WTC11 (cell line): ENCODE data around the gene TCP1. TPM values are rescaled to one million over a fixed set of nuclear protein-coding genes. Genes with fewer than 3 reads are reported as not detected.

Experiments
- ATAC-seq: fragments of 200-7000 bp; cut with Tn5 transposase; 2 replicates; pipeline ENCODE4 v1.10.0; 2021; ENCODE audit warnings: mild to moderate bottlenecking, moderate library complexity
- CTCF ChIA-PET: fragments of 300-600 bp; sonication (Branson Sonifier 250); formaldehyde crosslinking; loops from one replicate; lab custom pipeline; 2021; ENCODE audit warnings: antibody characterized with exemption; lab: Charles Lee
- POLR2A ChIA-PET: fragments of 350-600 bp; sonication (Branson Sonifier 250); formaldehyde crosslinking; loops from one replicate; lab custom pipeline; 2021; ENCODE audit warnings: antibody characterized with exemption; lab: Charles Lee
- DNase-seq: peaks from one replicate; pipeline ENCODE4 v3.0.0; 2021; ENCODE audit warnings: low spot score
- H3K27ac Mint-ChIP-seq: 2 replicates; pipeline ENCODE4 v1.8.0; 2021; ENCODE audit warnings: mixed read lengths
- H3K27me3 Mint-ChIP-seq: 2 replicates; pipeline ENCODE4 v1.8.0; 2021; ENCODE audit warnings: low read depth, mild to moderate bottlenecking, moderate library complexity, mixed read lengths
- H3K36me3 Mint-ChIP-seq: 2 replicates; pipeline ENCODE4 v1.8.0; 2021; ENCODE audit warnings: mixed read lengths
- H3K4me1 Mint-ChIP-seq: 2 replicates; pipeline ENCODE4 v1.8.0; 2022; ENCODE audit warnings: mixed read lengths
- H3K4me3 Mint-ChIP-seq: 2 replicates; pipeline ENCODE4 v1.8.0; 2021; ENCODE audit warnings: mild to moderate bottlenecking, moderate library complexity, mixed read lengths
- H3K9me3 Mint-ChIP-seq: 2 replicates; pipeline ENCODE4 v1.8.0; 2021; ENCODE audit warnings: mixed read lengths
- CBFB ChIP-seq: sonication (generic); formaldehyde crosslinking; IDR thresholded peaks from 2 replicates; pipeline ENCODE4 v1.8.1; 2022; ENCODE audit warnings: mild to moderate bottlenecking, low read depth, missing genetic modification reagents
- CDX4 ChIP-seq: fragments of 250-450 bp; sonication (Bioruptor Pico); IDR thresholded peaks from 2 replicates; pipeline ENCODE4 v1.9.0; 2021; ENCODE audit warnings: moderate library complexity, mild to moderate bottlenecking, inconsistent platforms, borderline replicate concordance
- CTCF ChIP-seq: fragments of 200-600 bp; IDR thresholded peaks from 2 replicates; pipeline ENCODE4 v1.8.0; 2022; ENCODE audit warnings: antibody characterized with exemption
- ESRRA ChIP-seq: sonication (generic); formaldehyde crosslinking; IDR thresholded peaks from 2 replicates; pipeline ENCODE4 v1.8.1; 2022; ENCODE audit warnings: mild to moderate bottlenecking, missing genetic modification reagents, borderline replicate concordance
- FOXK1 ChIP-seq: sonication (generic); formaldehyde crosslinking; IDR thresholded peaks from 2 replicates; pipeline ENCODE4 v1.8.0; 2022; ENCODE audit warnings: mild to moderate bottlenecking, moderate library complexity, missing genetic modification reagents
- GABPB1 ChIP-seq: sonication (generic); formaldehyde crosslinking; IDR thresholded peaks from 2 replicates; pipeline ENCODE4 v1.8.1; 2023; ENCODE audit warnings: mild to moderate bottlenecking, missing genetic modification reagents
- JAZF1 ChIP-seq: fragments of 250-450 bp; sonication (Bioruptor Pico); IDR thresholded peaks from 2 replicates; pipeline ENCODE4 v1.9.0; 2021; ENCODE audit warnings: moderate library complexity, mild to moderate bottlenecking, inconsistent platforms
- KAT7 ChIP-seq: sonication (generic); formaldehyde crosslinking; IDR thresholded peaks from 2 replicates; pipeline ENCODE4 v1.8.1; 2023; ENCODE audit warnings: missing genetic modification reagents, mild to moderate bottlenecking, borderline replicate concordance
- MXD4 ChIP-seq: fragments of 250-450 bp; sonication (Bioruptor Pico); IDR thresholded peaks from 2 replicates; pipeline ENCODE4 v1.8.0; 2021; ENCODE audit warnings: mild to moderate bottlenecking, moderate library complexity, borderline replicate concordance
- NR1H2 ChIP-seq: sonication (generic); formaldehyde crosslinking; IDR thresholded peaks from 2 replicates; pipeline ENCODE4 v1.9.0; 2021; ENCODE audit warnings: mild to moderate bottlenecking, moderate library complexity, missing genetic modification reagents
- SMAD4 ChIP-seq: sonication (generic); formaldehyde crosslinking; IDR thresholded peaks from 2 replicates; pipeline ENCODE4 v1.8.0; 2022; ENCODE audit warnings: mild to moderate bottlenecking, missing genetic modification reagents
- TCF7 ChIP-seq: sonication (generic); formaldehyde crosslinking; IDR thresholded peaks from 2 replicates; pipeline ENCODE4 v1.8.0; 2022; ENCODE audit warnings: mild to moderate bottlenecking, low read depth, missing genetic modification reagents, moderate library complexity
- TEAD4 ChIP-seq: sonication (generic); formaldehyde crosslinking; IDR thresholded peaks from 2 replicates; pipeline ENCODE4 v1.8.0; 2022; ENCODE audit warnings: mild to moderate bottlenecking, missing genetic modification reagents
- ZBTB43 ChIP-seq: sonication (generic); formaldehyde crosslinking; IDR thresholded peaks from 2 replicates; pipeline ENCODE4 v1.8.1; 2023; ENCODE audit warnings: mild to moderate bottlenecking, missing genetic modification reagents
- ZNF121 ChIP-seq: sonication (generic); formaldehyde crosslinking; IDR thresholded peaks from 2 replicates; pipeline ENCODE4 v1.8.0; 2023; ENCODE audit warnings: missing genetic modification reagents
- total RNA-seq: library from RNA; stranded (reverse); gene quantifications from 3 replicates; pipeline ENCODE4 v1.2.3, GENCODE V29; 2021
- TF ChIP-seq, protein P1 (sequence below): sonication (generic); formaldehyde crosslinking; conservative IDR thresholded peaks from 2 replicates; pipeline ENCODE4 v1.8.1; 2023; ENCODE audit warnings: mild to moderate bottlenecking, low read depth, missing genetic modification reagents, moderate library complexity
- TF ChIP-seq, protein P2 (sequence below): sonication (generic); formaldehyde crosslinking; IDR thresholded peaks from 2 replicates; pipeline ENCODE4 v1.8.1; 2022; ENCODE audit warnings: low read depth, missing genetic modification reagents, borderline replicate concordance
- TF ChIP-seq, protein P3 (sequence below): fragments of 250-450 bp; sonication (Bioruptor Pico); IDR thresholded peaks from 2 replicates; pipeline ENCODE4 v1.9.0; 2021; ENCODE audit warnings: mild to moderate bottlenecking
- TF ChIP-seq, protein P4 (sequence below): sonication (generic); formaldehyde crosslinking; IDR thresholded peaks from 2 replicates; pipeline ENCODE4 v1.8.0; 2022; ENCODE audit warnings: mild to moderate bottlenecking, missing genetic modification reagents

The TCP1 gene
- total RNA-seq, 1 experiment from 2014 or later = 388 TPM

GRCh38 chr6:159807150-159807858 is 17.9 kb upstream of the TCP1 start (continued):
- TF ChIP-seq, protein P1, sequence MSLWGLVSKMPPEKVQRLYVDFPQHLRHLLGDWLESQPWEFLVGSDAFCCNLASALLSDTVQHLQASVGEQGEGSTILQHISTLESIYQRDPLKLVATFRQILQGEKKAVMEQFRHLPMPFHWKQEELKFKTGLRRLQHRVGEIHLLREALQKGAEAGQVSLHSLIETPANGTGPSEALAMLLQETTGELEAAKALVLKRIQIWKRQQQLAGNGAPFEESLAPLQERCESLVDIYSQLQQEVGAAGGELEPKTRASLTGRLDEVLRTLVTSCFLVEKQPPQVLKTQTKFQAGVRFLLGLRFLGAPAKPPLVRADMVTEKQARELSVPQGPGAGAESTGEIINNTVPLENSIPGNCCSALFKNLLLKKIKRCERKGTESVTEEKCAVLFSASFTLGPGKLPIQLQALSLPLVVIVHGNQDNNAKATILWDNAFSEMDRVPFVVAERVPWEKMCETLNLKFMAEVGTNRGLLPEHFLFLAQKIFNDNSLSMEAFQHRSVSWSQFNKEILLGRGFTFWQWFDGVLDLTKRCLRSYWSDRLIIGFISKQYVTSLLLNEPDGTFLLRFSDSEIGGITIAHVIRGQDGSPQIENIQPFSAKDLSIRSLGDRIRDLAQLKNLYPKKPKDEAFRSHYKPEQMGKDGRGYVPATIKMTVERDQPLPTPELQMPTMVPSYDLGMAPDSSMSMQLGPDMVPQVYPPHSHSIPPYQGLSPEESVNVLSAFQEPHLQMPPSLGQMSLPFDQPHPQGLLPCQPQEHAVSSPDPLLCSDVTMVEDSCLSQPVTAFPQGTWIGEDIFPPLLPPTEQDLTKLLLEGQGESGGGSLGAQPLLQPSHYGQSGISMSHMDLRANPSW = no peak
- TF ChIP-seq, protein P2, sequence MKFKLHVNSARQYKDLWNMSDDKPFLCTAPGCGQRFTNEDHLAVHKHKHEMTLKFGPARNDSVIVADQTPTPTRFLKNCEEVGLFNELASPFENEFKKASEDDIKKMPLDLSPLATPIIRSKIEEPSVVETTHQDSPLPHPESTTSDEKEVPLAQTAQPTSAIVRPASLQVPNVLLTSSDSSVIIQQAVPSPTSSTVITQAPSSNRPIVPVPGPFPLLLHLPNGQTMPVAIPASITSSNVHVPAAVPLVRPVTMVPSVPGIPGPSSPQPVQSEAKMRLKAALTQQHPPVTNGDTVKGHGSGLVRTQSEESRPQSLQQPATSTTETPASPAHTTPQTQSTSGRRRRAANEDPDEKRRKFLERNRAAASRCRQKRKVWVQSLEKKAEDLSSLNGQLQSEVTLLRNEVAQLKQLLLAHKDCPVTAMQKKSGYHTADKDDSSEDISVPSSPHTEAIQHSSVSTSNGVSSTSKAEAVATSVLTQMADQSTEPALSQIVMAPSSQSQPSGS = no peak
- TF ChIP-seq TEAD4 (CRISPR knock-in tag) = no peak

DNA sequence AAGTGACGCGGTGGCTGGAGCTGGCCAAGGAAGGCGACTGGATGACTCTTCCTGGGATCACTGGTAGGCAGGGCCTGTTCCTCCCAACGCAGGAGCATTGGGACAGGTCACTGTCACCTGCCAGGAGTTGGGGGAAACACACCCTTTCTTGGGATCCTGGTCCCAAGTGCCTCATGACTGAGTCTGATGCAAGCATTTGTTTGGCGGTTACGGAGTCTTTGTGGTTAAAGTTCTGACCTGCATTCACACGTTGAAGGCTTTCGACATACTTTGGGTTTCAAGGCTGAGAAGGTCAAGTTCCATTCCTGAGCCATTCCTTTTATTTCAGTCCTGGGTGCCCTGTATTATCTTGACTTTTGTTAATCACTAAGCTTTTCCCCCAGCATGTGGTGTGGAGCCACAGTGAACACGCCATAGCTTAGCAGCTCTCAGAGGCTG is 16.6 kb upstream of the TCP1 start:
- H3K4me3 Mint-ChIP-seq = no peak overlapping the region
- no peak for TF ChIP-seq FOXK1 (CRISPR knock-in tag)
- peak; percentile 90 for TF ChIP-seq GABPB1 (CRISPR knock-in tag)
- TF ChIP-seq, all 79 proteins: peak for 1
- DNase-seq = no peak
- ChIA-PET CTCF (interaction anchor here (1.1 kb wide), 1 partner anchor 16 kb away, joined by 4 read pairs; the partner anchor contains the start of gene MRPL18), POLR2A (no interaction called here)
- Mint-ChIP-seq H3K4me1 (peaks cover 7% of the 10 kb centered on the region), H3K9me3 (no peaks in the 10 kb centered on the region), H3K27ac (no peak overlapping the region), H3K27me3 (no peaks in the 10 kb centered on the region), H3K36me3 (no peaks in the 10 kb centered on the region)
- ATAC-seq = no peak

- peaks cover 10% of the 10 kb centered on the region for H3K4me1 Mint-ChIP-seq
- no peaks in the 10 kb centered on the region for H3K9me3 Mint-ChIP-seq
- no peaks in the 10 kb centered on the region for H3K27me3 Mint-ChIP-seq
- H3K36me3 Mint-ChIP-seq = no peaks in the 10 kb centered on the region
- H3K4me3 Mint-ChIP-seq = no peak overlapping the region
- H3K27ac Mint-ChIP-seq = no peak overlapping the region
- ChIA-PET CTCF (no interaction called here), POLR2A (no interaction called here)
- ATAC-seq = no peak
- no peak for DNase-seq
- TF ChIP-seq CTCF (no peak), TCF7 (CRISPR knock-in tag) (no peak), CDX4 (CRISPR knock-in tag) (no peak), CBFB (no peak), ZNF121 (CRISPR knock-in tag) (no peak), ESRRA (CRISPR knock-in tag) (no peak), ZBTB43 (no peak), KAT7 (CRISPR knock-in tag) (no peak), NR1H2 (CRISPR knock-in tag) (no peak), MXD4 (CRISPR knock-in tag) (no peak), JAZF1 (CRISPR knock-in tag) (no peak), SMAD4 (no peak)
- TF ChIP-seq, protein P3, sequence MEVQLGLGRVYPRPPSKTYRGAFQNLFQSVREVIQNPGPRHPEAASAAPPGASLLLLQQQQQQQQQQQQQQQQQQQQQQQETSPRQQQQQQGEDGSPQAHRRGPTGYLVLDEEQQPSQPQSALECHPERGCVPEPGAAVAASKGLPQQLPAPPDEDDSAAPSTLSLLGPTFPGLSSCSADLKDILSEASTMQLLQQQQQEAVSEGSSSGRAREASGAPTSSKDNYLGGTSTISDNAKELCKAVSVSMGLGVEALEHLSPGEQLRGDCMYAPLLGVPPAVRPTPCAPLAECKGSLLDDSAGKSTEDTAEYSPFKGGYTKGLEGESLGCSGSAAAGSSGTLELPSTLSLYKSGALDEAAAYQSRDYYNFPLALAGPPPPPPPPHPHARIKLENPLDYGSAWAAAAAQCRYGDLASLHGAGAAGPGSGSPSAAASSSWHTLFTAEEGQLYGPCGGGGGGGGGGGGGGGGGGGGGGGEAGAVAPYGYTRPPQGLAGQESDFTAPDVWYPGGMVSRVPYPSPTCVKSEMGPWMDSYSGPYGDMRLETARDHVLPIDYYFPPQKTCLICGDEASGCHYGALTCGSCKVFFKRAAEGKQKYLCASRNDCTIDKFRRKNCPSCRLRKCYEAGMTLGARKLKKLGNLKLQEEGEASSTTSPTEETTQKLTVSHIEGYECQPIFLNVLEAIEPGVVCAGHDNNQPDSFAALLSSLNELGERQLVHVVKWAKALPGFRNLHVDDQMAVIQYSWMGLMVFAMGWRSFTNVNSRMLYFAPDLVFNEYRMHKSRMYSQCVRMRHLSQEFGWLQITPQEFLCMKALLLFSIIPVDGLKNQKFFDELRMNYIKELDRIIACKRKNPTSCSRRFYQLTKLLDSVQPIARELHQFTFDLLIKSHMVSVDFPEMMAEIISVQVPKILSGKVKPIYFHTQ (CRISPR knock-in tag) = no peak
- TF ChIP-seq, protein P4, sequence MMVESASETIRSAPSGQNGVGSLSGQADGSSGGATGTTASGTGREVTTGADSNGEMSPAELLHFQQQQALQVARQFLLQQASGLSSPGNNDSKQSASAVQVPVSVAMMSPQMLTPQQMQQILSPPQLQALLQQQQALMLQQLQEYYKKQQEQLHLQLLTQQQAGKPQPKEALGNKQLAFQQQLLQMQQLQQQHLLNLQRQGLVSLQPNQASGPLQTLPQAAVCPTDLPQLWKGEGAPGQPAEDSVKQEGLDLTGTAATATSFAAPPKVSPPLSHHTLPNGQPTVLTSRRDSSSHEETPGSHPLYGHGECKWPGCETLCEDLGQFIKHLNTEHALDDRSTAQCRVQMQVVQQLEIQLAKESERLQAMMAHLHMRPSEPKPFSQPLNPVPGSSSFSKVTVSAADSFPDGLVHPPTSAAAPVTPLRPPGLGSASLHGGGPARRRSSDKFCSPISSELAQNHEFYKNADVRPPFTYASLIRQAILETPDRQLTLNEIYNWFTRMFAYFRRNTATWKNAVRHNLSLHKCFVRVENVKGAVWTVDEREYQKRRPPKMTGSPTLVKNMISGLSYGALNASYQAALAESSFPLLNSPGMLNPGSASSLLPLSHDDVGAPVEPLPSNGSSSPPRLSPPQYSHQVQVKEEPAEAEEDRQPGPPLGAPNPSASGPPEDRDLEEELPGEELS (CRISPR knock-in tag) = no peak
Observed at GRCh38 chr6:159805440-159806020, 16.1 kb upstream of the TCP1 start.
